ENCODE results near the gene PCID2. TPM values are rescaled to one million over a fixed set of nuclear protein-coding genes. Genes with fewer than 3 reads are reported as not detected.
"Not testable (repeated sequence)": the region's sequence is repeated elsewhere in the genome, so short reads cannot be mapped to it uniquely, and the experiment has no call there.

Gene PCID2
- 55.3 and 61.1 TPM in 2 replicates for total RNA-seq

DNA sequence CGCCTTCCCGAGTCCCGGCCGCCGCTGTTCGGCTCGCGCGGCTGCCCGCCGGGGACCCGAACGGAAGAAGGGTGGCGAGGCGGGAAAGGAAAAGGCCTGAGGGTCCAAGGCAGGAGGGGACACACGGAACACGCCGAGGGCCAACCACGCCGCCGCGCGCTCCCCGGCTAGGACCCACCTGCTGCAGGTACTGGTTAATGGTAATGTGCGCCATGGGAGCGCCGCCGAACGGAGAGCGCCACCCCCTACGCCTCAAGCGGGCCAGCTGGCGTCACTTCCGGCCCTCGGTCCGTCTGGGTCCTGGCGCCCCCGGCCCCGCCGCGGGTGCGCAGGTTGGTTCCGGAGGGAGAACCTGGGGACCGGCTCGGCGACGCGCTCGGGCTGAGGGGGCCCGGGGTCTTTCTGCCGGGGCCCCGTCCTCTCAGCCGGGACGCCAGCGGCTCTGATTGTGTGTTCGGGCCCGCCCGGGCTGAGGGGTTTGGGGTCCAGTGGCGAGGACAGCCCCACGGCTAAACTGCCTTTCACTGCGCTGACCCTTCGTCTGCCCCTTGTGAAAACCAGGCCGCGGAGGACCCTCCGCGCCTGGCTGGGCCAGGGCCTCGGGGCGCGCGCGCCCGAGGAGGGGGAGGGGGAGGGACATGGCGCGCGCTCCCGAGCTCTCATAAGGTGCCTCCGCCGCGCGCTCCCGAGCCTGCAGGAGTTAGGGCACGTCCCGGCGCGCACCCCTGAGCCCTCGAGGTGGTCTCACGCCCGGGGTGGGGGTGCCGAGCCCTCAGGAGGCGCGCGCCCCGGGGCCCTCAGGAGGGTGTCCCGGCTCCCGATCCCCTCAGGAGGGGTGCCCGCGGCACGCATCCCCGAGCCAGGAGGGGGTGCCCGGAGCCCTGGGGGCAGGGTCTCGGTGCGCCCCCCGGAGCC lies at the start of gene PCID2:
Gene PCID2, minus strand, starts transcription at position 249 of the 915 bp plus-strand sequence. Its CDS starts 35 bp downstream, at position 214.
- H3K36me3 ChIP-seq (ENCODE audit: control insufficient read depth, insufficient read depth, low read length), result peaks cover 6% of the 10 kb centered on the region
- H3K27me3 ChIP-seq (ENCODE audit: control insufficient read depth, insufficient read depth, low read length), result no peaks in the 10 kb centered on the region
- FAIRE-seq (no peak), DNase-seq (ENCODE audit: low read depth) (peak; percentile 58)
- TF ChIP-seq, protein P1, sequence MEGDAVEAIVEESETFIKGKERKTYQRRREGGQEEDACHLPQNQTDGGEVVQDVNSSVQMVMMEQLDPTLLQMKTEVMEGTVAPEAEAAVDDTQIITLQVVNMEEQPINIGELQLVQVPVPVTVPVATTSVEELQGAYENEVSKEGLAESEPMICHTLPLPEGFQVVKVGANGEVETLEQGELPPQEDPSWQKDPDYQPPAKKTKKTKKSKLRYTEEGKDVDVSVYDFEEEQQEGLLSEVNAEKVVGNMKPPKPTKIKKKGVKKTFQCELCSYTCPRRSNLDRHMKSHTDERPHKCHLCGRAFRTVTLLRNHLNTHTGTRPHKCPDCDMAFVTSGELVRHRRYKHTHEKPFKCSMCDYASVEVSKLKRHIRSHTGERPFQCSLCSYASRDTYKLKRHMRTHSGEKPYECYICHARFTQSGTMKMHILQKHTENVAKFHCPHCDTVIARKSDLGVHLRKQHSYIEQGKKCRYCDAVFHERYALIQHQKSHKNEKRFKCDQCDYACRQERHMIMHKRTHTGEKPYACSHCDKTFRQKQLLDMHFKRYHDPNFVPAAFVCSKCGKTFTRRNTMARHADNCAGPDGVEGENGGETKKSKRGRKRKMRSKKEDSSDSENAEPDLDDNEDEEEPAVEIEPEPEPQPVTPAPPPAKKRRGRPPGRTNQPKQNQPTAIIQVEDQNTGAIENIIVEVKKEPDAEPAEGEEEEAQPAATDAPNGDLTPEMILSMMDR (IDR thresholded peaks at IDR 0.05; ENCODE audit: insufficient read depth, low read length, severe bottlenecking), result no peak
- H3K4me3 ChIP-seq (ENCODE audit: low read depth, low read length), result peak within 1 kb of the TSS; percentile 85

DNA sequence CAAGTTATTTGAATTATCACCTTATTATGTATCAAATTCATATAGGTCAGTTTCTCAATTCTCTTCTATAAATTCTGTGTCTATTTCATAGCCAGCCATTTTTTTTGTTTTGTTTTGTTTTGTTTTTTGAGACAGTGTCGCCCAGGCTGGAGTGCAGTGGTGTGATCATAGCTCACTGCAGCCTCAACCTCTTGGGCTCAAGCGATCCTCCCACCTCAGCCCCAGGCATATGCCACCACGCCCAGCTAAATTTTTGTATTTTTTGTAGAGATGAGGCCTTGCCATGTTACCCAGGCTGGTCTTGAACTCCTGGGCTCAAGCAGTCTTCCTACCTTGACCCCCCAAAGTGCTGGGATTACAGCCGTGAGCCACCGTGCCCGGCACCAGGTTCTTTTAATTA lies 49.4 kb upstream of the PCID2 start:
- not testable (repeated sequence) for H3K27me3 ChIP-seq (ENCODE audit: control insufficient read depth, insufficient read depth, low read length); FAIRE-seq; DNase-seq (ENCODE audit: low read depth); H3K4me3 ChIP-seq (ENCODE audit: low read depth, low read length)
- H3K36me3 ChIP-seq (ENCODE audit: control insufficient read depth, insufficient read depth, low read length), result peaks cover 18% of the 10 kb centered on the region

DNA sequence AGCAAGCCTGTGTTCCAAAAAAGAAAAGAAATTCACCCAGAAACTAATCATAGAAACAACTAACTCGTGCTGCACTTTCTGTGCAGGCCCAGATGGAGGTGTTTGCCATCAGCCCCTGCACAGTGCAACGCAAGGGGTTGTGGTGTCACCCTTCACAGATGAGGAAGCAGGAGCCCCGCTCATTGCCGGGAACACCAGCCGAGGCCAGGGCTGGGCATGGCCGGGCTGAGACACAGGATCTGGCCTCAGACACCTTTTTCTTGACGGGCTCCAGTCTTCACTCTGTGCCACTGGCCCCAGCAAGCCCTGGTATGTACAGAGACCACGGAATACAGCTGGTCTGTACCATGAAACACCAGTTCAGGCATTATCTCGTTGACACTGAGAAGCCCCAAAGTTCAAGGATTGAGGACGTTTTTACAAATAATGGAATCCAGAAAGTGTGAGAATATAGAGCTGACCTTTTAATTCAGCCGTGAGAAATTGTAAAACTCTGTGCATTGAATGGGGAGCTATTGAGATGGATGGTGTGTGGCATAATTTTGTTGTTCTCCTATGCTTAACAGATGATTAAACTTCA lies 44.1 kb upstream of the PCID2 start:
- H3K4me3 ChIP-seq (ENCODE audit: low read depth, low read length), result no peak overlapping the region
- no peak for FAIRE-seq
- H3K36me3 ChIP-seq (ENCODE audit: control insufficient read depth, insufficient read depth, low read length), result peaks cover 33% of the 10 kb centered on the region
- TF ChIP-seq, protein P1 (IDR thresholded peaks at IDR 0.05; ENCODE audit: insufficient read depth, low read length, severe bottlenecking), result no peak
- DNase-seq (ENCODE audit: low read depth), result no peak
- H3K27me3 ChIP-seq (ENCODE audit: control insufficient read depth, insufficient read depth, low read length), result no peaks in the 10 kb centered on the region

DNA sequence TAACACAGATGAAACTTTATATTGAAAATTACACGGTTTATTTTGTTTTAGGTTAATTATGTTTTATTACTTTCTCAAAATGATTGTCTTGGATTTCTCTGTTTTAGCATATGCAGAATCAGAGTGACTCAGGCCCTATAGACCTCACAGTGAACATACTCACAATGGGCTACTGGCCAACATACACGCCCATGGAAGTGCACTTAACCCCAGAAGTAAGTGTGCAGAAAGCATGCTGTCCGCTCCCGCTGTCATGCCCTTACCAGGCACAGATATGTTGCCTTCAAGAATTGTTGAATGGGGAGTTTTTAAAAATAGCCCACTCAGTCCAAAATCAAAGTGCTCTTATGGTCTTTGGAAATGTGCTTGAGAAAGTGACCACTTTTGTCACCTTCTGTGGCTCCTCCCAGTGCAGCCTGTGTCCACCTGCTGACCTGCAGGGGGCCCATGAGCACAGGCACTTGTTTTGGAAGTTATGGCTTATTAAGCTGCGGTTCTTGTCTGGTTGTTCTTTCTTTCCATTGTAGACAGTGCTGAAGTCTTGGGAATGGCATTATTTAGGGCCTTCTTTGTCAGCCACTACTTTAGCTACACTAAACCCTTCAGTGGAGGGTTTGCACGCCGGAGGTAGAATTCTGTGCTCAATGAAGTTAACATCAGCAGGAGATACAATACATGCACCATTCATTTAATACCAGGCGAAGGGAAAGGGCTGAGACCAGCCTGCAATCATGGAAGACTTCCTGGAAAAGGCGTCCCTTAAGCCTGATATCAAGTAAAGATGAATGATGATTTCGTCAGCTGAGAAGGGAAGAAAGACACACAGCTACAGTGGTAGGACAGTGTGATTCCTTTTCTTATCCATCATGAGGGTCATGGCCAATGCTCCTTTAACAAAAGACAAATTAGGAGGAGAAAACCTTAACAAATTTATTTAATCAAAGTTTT lies 37.7 kb upstream of the PCID2 start:
- no peak for FAIRE-seq
- H3K36me3 ChIP-seq (ENCODE audit: control insufficient read depth, insufficient read depth, low read length), result peaks cover 20% of the 10 kb centered on the region
- H3K4me3 ChIP-seq (ENCODE audit: low read depth, low read length), result no peak overlapping the region
- H3K27me3 ChIP-seq (ENCODE audit: control insufficient read depth, insufficient read depth, low read length), result no peaks in the 10 kb centered on the region
- peak; percentile 14 for DNase-seq (ENCODE audit: low read depth)
- TF ChIP-seq, protein P1 (IDR thresholded peaks at IDR 0.05; ENCODE audit: insufficient read depth, low read length, severe bottlenecking), result peak; percentile 44

GRCh38 chr13:113243847-113244246 lies 35.4 kb upstream of the PCID2 start:
- no peaks in the 10 kb centered on the region for H3K27me3 ChIP-seq (ENCODE audit: control insufficient read depth, insufficient read depth, low read length)
- no peak for FAIRE-seq
- H3K36me3 ChIP-seq (ENCODE audit: control insufficient read depth, insufficient read depth, low read length), result peaks cover 24% of the 10 kb centered on the region
- TF ChIP-seq, protein P1 (IDR thresholded peaks at IDR 0.05; ENCODE audit: insufficient read depth, low read length, severe bottlenecking), result no peak
- no peak overlapping the region for H3K4me3 ChIP-seq (ENCODE audit: low read depth, low read length)
- DNase-seq (ENCODE audit: low read depth), result no peak

DNA sequence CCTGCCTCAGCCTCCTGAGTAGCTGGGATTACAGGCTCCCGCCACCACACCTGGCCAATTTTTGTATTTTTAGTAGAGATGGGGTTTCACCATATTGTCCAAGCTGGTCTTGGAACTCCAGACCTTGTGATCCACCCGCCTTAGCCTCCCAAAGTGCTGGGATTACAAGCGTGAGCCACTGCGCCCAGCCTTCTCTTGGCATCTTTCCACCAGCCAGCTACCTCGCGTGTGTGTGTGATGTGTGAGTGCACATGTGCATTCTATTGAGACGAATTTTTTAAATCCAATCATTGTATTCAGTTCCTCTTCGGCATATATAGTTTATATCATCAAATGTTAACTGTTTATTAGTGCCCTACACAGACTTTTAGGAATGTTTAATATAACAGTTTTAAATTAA lies 33.2 kb upstream of the PCID2 start:
- not testable (repeated sequence) for DNase-seq (ENCODE audit: low read depth); H3K4me3 ChIP-seq (ENCODE audit: low read depth, low read length); FAIRE-seq; H3K27me3 ChIP-seq (ENCODE audit: control insufficient read depth, insufficient read depth, low read length)
- peaks cover 21% of the 10 kb centered on the region for H3K36me3 ChIP-seq (ENCODE audit: control insufficient read depth, insufficient read depth, low read length)

All from bronchial epithelial cell (primary cell).